MM.1S (cell line): Measurements from ENCODE around the gene VSIR.

Experiments used
- EZH2 ChIP-seq: fragments of 300-600 bp; sonication (generic); optimal IDR thresholded peaks from 2 replicates; pipeline ENCODE3; 2017; ENCODE audit warnings: low read depth, mild to moderate bottlenecking, antibody characterized with exemption, low read length, mixed read lengths
- EZH2phosphoT487 ChIP-seq: fragments of 300-600 bp; sonication (generic); IDR thresholded peaks from 2 replicates; pipeline ENCODE4 v1.6.1; 2018; ENCODE audit warnings: antibody characterized with exemption, low read length
- TF ChIP-seq, protein P1 (sequence below): fragments of 300-600 bp; sonication (generic); IDR thresholded peaks from 2 replicates; pipeline ENCODE4 v1.5.1; 2016; ENCODE audit warnings: antibody characterized with exemption, low read length, mixed read lengths

DNA sequence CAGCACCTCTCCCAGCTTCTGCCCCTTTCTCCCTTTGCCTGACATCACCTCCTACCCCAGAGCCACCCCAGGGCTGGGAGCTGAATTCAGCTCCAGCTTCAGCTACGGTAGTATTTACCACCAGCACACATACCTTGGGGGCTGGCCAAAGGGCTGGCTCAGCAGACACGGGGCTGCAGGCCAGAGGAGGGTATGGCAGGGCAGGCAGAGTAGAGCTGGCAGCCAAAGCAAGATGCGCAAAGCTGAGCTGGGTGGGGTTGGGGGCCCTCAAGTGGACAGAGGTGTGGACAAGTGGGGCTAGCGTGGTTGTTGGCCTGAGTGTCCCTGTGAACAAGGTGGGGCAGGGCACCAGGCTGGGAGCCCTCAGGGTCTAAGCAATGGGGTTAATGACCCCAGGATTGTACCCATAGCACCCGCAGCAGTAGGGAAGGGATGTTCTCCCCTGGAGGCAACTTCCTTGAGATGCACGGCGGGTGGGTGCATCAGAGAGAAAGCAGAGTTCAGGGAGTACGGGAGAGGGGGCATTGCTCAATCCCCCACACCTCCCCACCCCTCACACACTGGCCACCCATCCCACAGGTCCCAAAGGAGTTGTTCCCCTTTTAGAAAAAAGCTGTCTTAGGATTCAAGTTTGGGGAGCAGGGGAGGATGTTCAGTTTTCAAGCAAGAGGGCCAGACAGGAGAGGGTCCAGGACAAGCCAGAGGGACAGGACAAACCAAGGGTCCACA lies 8.0 kb downstream of the VSIR start:
- TF ChIP-seq, protein P1, sequence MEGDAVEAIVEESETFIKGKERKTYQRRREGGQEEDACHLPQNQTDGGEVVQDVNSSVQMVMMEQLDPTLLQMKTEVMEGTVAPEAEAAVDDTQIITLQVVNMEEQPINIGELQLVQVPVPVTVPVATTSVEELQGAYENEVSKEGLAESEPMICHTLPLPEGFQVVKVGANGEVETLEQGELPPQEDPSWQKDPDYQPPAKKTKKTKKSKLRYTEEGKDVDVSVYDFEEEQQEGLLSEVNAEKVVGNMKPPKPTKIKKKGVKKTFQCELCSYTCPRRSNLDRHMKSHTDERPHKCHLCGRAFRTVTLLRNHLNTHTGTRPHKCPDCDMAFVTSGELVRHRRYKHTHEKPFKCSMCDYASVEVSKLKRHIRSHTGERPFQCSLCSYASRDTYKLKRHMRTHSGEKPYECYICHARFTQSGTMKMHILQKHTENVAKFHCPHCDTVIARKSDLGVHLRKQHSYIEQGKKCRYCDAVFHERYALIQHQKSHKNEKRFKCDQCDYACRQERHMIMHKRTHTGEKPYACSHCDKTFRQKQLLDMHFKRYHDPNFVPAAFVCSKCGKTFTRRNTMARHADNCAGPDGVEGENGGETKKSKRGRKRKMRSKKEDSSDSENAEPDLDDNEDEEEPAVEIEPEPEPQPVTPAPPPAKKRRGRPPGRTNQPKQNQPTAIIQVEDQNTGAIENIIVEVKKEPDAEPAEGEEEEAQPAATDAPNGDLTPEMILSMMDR: no peak
- no peak for TF ChIP-seq EZH2phosphoT487
- TF ChIP-seq EZH2: no peak
